ENCODE results near the gene ACSL5. TPM values are rescaled to one million over a fixed set of nuclear protein-coding genes. Genes with fewer than 3 reads are reported as not detected.

ACSL5 gene
- total RNA-seq, 1 donor from 2014 or later: 56.2 TPM

DNA sequence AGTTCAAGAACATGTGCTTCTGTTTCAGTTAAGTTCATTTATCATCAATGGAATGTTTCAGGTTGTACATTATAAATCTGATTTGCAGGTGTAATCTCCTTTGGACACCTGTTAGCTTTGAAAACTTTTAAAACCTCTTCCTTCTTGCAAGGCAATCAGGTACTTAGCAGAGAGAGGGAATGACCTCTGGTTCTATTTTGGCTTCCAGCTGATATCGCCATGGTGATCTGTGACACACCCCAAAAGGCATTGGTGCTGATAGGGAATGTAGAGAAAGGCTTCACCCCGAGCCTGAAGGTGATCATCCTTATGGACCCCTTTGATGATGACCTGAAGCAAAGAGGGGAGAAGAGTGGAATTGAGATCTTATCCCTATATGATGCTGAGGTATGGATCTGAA, 35.4 kb downstream of the ACSL5 start:
- DNase-seq (ENCODE audit: low read depth in 2 of 2): no peak

DNA sequence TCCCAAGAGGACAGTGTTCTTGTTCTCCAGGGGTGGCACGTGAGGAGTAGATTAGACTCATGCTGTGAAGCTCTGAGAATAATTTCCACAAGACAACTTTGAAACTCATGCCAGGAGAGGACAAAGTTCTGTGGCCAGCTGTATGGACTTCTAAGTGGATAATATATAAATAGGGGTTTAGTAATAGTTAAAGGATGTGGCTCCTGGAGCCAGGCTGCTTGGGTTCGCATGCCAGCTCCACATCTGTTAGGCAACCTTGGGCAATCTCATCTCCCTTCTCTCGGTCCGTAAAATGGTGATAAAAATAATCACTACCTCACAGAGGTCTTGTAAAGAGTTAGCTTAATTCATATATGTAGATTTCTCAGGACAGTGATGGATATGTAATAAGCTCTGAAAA, 35.8 kb downstream of the ACSL5 start:
- no peak for DNase-seq (ENCODE audit: low read depth in 2 of 2)

- DNase-seq (ENCODE audit: low read depth in 2 of 2): no peak
Measured at GRCh38 chr10:112412696-112413095, 38.8 kb downstream of the ACSL5 start.

DNA sequence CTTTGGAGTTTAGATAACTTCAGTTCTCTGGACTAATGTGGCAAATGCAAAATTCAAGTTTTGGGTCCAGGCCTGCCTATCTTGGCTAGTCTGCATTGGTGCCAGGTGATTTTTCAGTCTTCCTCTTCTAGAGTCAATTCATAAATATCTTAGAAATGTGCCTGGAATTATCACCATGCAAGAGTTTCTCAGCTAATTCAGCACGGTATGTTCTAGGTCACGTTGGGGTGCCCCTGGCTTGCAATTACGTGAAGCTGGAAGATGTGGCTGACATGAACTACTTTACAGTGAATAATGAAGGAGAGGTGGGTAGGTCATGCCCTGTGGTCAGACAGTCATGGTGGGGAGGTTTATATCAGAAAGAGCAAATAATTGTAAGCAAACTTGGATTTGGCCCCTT, 47.8 kb downstream of the ACSL5 start:
- DNase-seq (ENCODE audit: low read depth in 2 of 2): no peak

DNA sequence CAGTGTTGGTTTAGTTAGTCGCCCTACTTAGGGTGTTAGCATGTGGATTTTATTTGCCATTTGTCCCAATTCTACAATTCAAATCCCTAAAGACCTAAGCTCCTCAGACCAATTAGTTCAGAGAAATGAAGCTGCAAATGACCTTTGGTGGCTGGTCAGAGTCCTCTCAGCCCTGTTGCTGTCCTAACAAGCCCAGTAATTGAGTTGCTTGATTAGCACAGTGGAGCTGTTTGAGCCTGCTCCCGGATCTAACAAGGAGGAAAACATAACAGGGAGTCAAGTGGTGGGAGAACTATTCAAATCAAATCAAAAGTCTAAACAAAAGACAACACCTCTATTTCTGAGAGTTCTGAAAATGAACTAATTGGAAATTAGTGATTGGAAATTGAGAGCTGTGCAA, 50.7 kb downstream of the ACSL5 start:
- DNase-seq (ENCODE audit: low read depth in 2 of 2): no peak

DNA sequence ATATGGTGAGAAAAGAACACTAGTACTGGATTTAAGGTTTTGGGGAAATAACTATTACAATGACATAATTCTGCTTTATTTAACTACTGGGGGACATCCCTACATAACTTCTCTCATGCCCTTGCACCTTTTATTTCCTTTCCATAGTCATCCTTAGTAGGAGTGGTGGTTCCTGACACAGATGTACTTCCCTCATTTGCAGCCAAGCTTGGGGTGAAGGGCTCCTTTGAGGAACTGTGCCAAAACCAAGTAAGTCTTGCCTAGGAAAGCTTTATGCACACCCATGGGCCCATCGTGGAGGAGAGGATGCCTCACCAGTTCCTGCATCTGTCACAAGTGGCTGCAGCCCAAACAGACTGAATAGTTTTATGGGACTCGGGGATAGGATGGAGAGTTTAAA, 52.2 kb downstream of the ACSL5 start:
- peak in 1 of 2 donors; percentile 18 for DNase-seq (ENCODE audit: low read depth in 2 of 2)

- DNase-seq (ENCODE audit: low read depth in 2 of 2): no peak
Measured at GRCh38 chr10:112429147-112429546, 55.2 kb downstream of the ACSL5 start.

DNA sequence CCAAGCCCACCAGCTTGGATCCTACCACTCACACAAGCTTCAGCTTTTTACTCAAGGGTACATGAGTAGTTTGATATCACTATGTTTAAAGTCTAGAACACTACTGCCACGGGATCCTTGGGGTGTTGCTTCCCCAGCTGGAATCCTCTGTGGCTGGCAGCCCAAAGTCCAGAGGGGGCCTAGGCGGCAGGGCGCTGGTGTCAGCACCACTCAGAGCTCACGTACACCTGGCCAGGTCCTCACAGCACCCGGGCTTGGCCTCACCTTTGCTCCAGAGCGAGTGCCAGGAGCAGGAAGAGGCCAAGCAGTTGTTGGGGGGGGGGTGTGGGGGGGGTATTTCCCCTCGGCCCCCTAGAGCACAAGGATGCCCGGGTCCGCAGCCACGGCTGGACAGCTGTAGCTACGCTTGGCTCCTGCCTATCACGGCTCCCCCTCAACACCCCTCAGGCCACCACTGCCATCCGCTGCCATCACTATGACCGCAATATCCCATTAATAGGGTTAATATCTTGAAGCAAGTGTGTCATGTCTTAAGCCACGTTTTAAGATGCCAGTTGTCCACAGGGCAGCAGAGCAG, 55.8 kb downstream of the ACSL5 start:
- DNase-seq (ENCODE audit: low read depth in 2 of 2): no peak

GRCh38 chr10:112433136-112433535, 59.2 kb downstream of the ACSL5 start:
- no peak for DNase-seq (ENCODE audit: low read depth in 2 of 2)

DNA sequence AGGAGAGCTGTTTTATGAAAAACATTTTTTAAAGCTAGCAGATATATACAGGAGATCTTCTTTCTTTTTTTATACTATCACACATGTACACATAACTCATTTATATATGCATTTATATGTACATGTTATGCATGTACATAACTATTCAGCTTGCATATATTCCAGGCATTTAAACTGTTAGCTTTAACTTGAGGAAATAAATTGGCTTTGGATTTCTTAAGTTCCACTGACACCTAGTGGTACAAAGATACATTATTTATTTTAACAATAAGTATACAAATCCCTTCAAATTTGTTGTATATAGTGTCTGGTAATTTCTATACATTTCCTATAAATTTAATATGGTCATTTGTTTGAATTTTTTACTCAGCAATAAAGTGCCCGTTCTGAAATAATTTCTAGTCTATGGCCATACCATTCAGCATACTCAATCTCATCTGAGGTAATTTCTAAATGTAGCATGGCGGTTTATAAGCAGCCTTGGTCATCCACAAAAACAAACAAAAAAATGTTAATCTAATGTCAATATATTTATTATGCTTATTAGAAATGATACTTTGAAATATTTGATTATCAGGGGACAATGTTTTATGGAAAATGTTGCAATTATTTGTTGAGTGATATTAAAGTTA, 61.2 kb downstream of the ACSL5 start:
- peak; percentile 64 to 72 for DNase-seq (ENCODE audit: low read depth in 2 of 2)

DNA sequence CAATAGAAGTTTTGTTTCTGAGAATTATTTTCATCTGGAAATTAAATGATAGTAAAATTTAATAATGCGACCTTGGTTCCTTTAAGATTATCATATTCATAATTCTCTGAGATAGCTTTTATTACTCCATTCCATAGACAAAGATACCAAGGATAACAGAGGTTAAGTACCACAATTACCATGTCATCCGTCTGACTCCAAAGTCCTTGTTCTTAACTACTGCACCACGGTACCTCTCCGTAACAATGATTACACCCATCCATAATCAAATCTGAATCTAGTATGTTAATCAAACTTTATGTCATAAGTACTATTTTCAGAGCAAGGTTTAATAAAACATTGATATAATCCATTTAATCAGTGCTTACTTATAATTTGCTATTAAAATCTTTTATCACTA, 64.4 kb downstream of the ACSL5 start:
- DNase-seq (ENCODE audit: low read depth in 2 of 2): no peak

DNA sequence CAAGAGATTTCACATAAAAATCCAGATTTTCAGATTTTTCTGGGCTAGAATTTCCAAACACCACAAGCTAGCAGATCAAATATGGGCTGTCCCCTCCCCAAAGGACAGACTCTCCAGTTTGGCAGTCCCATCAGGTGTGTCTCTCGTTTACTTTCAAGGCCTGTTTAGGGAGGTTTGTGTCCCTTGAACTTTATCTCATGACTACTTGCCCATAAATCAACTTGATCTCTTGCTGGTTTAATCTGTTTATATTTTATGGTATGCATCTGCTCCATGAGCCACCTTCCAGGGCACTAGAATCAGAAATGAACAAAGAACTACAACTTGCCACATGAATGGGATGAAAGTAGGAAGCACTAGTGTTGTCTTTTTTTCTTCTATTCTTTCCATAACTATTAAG, 67.6 kb downstream of the ACSL5 start:
- DNase-seq (ENCODE audit: low read depth in 2 of 2): no peak

DNA sequence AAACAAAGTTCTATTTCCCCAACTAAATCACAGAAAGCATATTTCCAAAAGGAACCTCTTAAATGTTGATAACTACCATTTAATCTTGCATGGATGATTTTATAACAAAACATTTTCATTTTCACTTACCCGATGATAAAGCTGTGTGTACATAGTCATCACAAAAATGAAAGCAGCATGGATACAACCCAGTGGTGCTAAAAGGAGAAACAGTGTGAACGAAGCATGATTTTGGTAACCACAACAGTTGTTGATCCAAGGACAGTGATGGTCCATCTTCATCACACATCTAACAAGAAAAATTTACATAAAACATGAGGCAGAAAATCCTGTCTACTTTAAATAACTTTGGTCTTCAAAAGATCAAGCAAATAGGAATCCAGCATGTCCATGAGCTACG, 68.1 kb downstream of the ACSL5 start:
- no peak for DNase-seq (ENCODE audit: low read depth in 2 of 2)

GRCh38 chr10:112446055-112446854, 72.3 kb downstream of the ACSL5 start:
- peak in 1 of 2 donors; percentile 42 for DNase-seq (ENCODE audit: low read depth in 2 of 2)

GRCh38 chr10:112446855-112447619, 73.1 kb downstream of the ACSL5 start, which contains the start of the genes VTI1A and ZDHHC6:
TSS of gene VTI1A (plus strand) at chr10:112447215. CDS start at chr10:112447374, 159 bp downstream.
TSS of gene ZDHHC6 (minus strand) at chr10:112446914. CDS start at chr10:112445436, 1,478 bp downstream.
- DNase-seq (ENCODE audit: low read depth in 2 of 2): peak; percentile 89 to 92

- no peak for DNase-seq (ENCODE audit: low read depth in 2 of 2)
Measured at GRCh38 chr10:112447620-112447928, 73.7 kb downstream of the ACSL5 start.

GRCh38 chr10:112448888-112449287, 75.0 kb downstream of the ACSL5 start:
- DNase-seq (ENCODE audit: low read depth in 2 of 2): no peak

DNA sequence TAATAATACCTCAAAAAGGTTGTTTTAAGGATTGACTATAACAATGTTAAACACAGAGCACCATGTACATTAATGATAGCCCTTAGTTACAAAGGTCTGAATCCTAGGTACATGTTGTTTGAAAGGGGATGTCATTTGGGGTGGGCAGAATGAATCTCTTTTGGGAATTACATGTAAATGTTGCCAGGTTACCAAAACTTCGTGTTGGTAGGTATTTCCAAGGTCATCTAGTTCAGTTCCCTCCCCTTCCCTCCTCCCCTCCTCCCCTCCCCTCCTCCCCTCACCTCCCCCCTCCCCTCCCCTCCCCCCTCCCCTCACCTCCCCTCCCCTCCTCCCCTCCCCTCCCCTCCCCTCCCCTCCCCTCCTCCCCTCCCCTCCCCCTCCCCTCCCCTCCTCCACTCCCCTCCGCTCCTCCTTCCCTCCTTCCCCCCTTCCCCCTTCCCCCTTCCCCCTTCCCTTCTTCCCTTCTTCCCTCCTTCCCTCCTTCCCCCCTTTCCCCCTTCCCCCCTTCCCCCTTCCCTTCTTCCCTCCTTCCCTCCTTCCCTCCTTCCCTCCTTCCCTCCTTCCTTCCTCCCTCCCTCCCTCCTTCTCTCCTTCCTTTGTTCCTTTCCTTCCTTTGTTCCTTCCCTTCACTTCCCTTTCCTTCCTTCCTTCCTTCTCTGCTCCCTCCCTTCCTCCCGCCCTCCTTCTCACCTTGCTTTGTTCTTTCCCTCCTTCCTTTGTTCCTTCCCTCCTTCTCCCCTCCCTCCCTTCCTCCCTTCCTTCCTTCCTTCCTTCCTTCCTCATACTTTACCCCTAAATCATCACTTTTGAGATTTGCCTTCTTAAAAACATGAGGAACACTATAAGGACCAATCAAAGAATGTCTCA, 81.2 kb downstream of the ACSL5 start:
- no peak for DNase-seq (ENCODE audit: low read depth in 2 of 2)

DNA sequence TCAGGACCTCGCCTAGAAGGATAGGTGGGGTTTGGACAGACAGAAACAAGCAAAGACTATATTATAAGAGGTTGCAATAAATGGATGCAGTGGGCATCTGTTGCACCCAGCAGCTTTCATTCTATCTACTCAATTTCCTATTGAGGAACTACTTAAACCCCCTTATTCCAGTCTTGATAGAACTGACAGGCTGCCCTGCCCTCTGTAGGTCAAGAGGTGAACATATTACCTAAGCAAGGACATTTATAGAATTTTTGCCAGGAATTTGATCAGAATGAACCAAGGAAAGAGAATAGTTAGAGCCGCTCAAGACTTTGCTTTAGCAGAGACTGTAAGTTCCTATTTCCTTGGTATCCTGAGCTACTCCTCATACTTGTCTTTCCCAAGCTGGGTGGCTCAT, 82.6 kb downstream of the ACSL5 start:
- no peak for DNase-seq (ENCODE audit: low read depth in 2 of 2)

GRCh38 chr10:112460366-112460765, 86.5 kb downstream of the ACSL5 start:
- DNase-seq (ENCODE audit: low read depth in 2 of 2): no peak
